ENCODE data around the gene MBD4.

DNA sequence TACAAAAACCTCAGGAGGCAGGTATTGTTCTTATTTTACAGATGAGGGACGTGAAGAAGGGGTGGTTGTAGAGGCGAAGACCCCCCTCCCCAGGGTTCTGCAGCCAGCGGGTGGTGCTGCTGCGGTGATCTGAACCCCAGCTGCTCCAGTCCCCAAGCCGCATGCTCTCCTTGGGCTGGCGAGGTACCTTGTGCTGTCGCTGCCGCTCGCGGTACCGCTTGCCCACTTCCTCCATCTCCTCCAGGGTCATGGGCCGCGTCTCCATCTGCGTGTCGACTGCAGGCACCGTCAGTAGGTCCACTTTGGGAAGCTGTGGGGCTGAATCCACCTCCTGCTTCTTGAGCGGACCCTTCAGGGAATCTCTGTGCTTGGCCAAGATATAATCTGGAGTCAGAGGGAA is 28.8 kb downstream of the MBD4 start:
- TF ChIP-seq, protein P1, sequence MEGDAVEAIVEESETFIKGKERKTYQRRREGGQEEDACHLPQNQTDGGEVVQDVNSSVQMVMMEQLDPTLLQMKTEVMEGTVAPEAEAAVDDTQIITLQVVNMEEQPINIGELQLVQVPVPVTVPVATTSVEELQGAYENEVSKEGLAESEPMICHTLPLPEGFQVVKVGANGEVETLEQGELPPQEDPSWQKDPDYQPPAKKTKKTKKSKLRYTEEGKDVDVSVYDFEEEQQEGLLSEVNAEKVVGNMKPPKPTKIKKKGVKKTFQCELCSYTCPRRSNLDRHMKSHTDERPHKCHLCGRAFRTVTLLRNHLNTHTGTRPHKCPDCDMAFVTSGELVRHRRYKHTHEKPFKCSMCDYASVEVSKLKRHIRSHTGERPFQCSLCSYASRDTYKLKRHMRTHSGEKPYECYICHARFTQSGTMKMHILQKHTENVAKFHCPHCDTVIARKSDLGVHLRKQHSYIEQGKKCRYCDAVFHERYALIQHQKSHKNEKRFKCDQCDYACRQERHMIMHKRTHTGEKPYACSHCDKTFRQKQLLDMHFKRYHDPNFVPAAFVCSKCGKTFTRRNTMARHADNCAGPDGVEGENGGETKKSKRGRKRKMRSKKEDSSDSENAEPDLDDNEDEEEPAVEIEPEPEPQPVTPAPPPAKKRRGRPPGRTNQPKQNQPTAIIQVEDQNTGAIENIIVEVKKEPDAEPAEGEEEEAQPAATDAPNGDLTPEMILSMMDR (IDR thresholded peaks at IDR 0.05): no peak
- no peak for TF ChIP-seq ZFX (IDR thresholded peaks at IDR 0.05; ENCODE audit: borderline replicate concordance)
